Lung (tissue), 12 donors: ENCODE data around the gene EFCAB11. TPM values are rescaled to one million over a fixed set of nuclear protein-coding genes. Genes with fewer than 3 reads are reported as not detected.

Experiments used
- ATAC-seq: fragments of 200-7000 bp; cut with Tn5 transposase; one replicate; pipeline ENCODE4 v1.9.1; 2020; ENCODE audit warnings: moderate number of reproducible peaks; ENCODE audit not compliant: insufficient read depth, low FRiP score
- DNase-seq, 3 donors: peaks; one replicate each; pipeline ENCODE4 v3.0.0-alpha.2; 2013 to 2017
- H3K27ac ChIP-seq, 2 donors: one replicate each; pipeline ENCODE4 v1.5.1; 2013; ENCODE audit warnings: mild to moderate bottlenecking in 2 of 2, moderate library complexity in 2 of 2, control low read depth in 1 of 2, inconsistent platforms in 1 of 2, low read depth in 1 of 2, low read length in 1 of 2
- H3K27me3 ChIP-seq, 3 donors: one replicate each; pipeline ENCODE4 v1.5.1; 2013; ENCODE audit warnings: low read length in 2 of 3; ENCODE audit not compliant: control insufficient read depth in 3 of 3, insufficient read depth in 3 of 3
- H3K36me3 ChIP-seq, 4 donors: one replicate each; pipeline ENCODE4 v1.5.1; 2013; ENCODE audit warnings: low read length in 4 of 4, mild to moderate bottlenecking in 1 of 4, moderate library complexity in 1 of 4; ENCODE audit not compliant: control insufficient read depth in 4 of 4, insufficient read depth in 4 of 4
- H3K4me1 ChIP-seq, 5 donors: one replicate each; pipeline ENCODE4 v1.5.1; 2013; ENCODE audit warnings: low read length in 5 of 5, mild to moderate bottlenecking in 2 of 5, moderate library complexity in 1 of 5; ENCODE audit not compliant: control insufficient read depth in 5 of 5, insufficient read depth in 5 of 5
- H3K4me3 ChIP-seq: one replicate; pipeline ENCODE4 v1.5.1; 2013; ENCODE audit warnings: mild to moderate bottlenecking, control low read depth, moderate library complexity
- H3K9ac ChIP-seq, 2 donors: one replicate each; pipeline ENCODE4 v1.5.1; 2013; ENCODE audit warnings: low read length in 2 of 2, control low read depth in 1 of 2; ENCODE audit not compliant: insufficient read depth in 1 of 2
- H3K9me3 ChIP-seq, 4 donors: one replicate each; pipeline ENCODE4 v1.5.1; 2013; ENCODE audit warnings: low read length in 3 of 4, mild to moderate bottlenecking in 1 of 4, moderate library complexity in 1 of 4; ENCODE audit not compliant: control insufficient read depth in 4 of 4, insufficient read depth in 3 of 4
- CTCF ChIP-seq: IDR thresholded peaks from 2 replicates; pipeline ENCODE4 v1.5.1; 2012; ENCODE audit warnings: mild to moderate bottlenecking; ENCODE audit errors: control extremely low read depth, extremely low read depth
- WGBS, 2 donors: extraction: QIAGEN DNeasy Blood & Tissue Kit; methylation state at CpG; one replicate each; pipeline ENCODE4 v1.1.7; 2013; 5-methylcytosine and 5-hydroxymethylcytosine counted together
- polyA plus RNA-seq, 2 donors: library from polyadenylated mRNA; stranded (reverse); fragments of 200-250 nt; gene quantifications; one replicate each; pipeline ENCODE4 v1.2.1, GENCODE V29; 2013
- total RNA-seq, 2 donors: library from RNA; depleted of rRNA in 1 of 2; stranded (reverse); fragments of >200 nt in 1 of 2; gene quantifications; one replicate each; pipeline ENCODE4 v1.2.1, GENCODE V29; 2014 to 2021
- donor health status: control.
- donor health status: control.
- donor health status: Bipolar disorder and iron deficiency.
- donor health status: healthy.
- donor health status: DM: yes; HTN: yes; CAD: no.

The EFCAB11 gene
- total and polyA plus RNA-seq, 4 donors, result 2.9 to 13.0 (median 6.1) TPM

GRCh38 chr14:89826596-89826995, 127.9 kb downstream of the EFCAB11 start:
- DNase-seq (no peak), ATAC-seq (no peak)
- Histone ChIP-seq H3K4me3 (no peak overlapping the region), H3K27me3 (no peaks in the 10 kb centered on the region), H3K9me3 (peaks cover 0 to 5% (median 1%) of the 10 kb centered on the region in 4 donors), H3K27ac (no peak overlapping the region), H3K36me3 (peaks cover 0 to 6% (median 0%) of the 10 kb centered on the region in 4 donors), H3K4me1 (peaks cover 0 to 10% (median 2%) of the 10 kb centered on the region in 5 donors), H3K9ac (no peak overlapping the region)
- 82 to 84% methylated on average over 3 of the region's 3 CpGs for WGBS, 2 donors
- no peak for TF ChIP-seq CTCF

- ATAC-seq (no peak), DNase-seq (no peak)
- 87 to 91% methylated on average over 2 of the region's 2 CpGs for WGBS, 2 donors
- peaks cover 0 to 6% (median 0%) of the 10 kb centered on the region in 4 donors for H3K36me3 ChIP-seq
- H3K27me3 ChIP-seq, result no peaks in the 10 kb centered on the region
- H3K27ac ChIP-seq, result no peak overlapping the region
- H3K9ac ChIP-seq, result no peak overlapping the region
- peaks cover 0 to 5% (median 1%) of the 10 kb centered on the region in 4 donors for H3K9me3 ChIP-seq
- peaks cover 0 to 4% (median 2%) of the 10 kb centered on the region in 5 donors for H3K4me1 ChIP-seq
- H3K4me3 ChIP-seq, result no peak overlapping the region
- no peak for TF ChIP-seq CTCF
Measured at GRCh38 chr14:89823743-89824142, 130.8 kb downstream of the EFCAB11 start.

- WGBS, 2 donors, result 90 to 97% methylated on average over 11 of the region's 11 CpGs
- no peak overlapping the region for H3K4me3 ChIP-seq
- H3K27me3 ChIP-seq, result no peaks in the 10 kb centered on the region
- no peak for TF ChIP-seq CTCF
- H3K36me3 ChIP-seq, result no peaks in the 10 kb centered on the region
- ATAC-seq, result no peak
- H3K9ac ChIP-seq, result no peak overlapping the region
- H3K4me1 ChIP-seq, result peaks cover 0 to 3% (median 0%) of the 10 kb centered on the region in 5 donors
- no peak for DNase-seq
- no peak overlapping the region for H3K27ac ChIP-seq
- H3K9me3 ChIP-seq, result no peaks in the 10 kb centered on the region
Measured at GRCh38 chr14:89814126-89814525, 140.4 kb downstream of the EFCAB11 start.

- Histone ChIP-seq H3K4me3 (no peak overlapping the region), H3K27me3 (no peaks in the 10 kb centered on the region), H3K9ac (no peak overlapping the region), H3K36me3 (no peaks in the 10 kb centered on the region), H3K4me1 (peaks cover 0 to 3% (median 0%) of the 10 kb centered on the region in 5 donors), H3K9me3 (no peaks in the 10 kb centered on the region), H3K27ac (no peak overlapping the region)
- ATAC-seq (no peak), DNase-seq (peak; percentile 40 to 51 (median 49))
- TF ChIP-seq CTCF, result no peak
- 41 to 43% methylated on average over 12 of the region's 12 CpGs for WGBS, 2 donors
Measured at GRCh38 chr14:89813617-89814031, 140.9 kb downstream of the EFCAB11 start.
